GM21381 (cell line): ENCODE data around the gene OR4N2.
"Not testable (repeated sequence)": the region's sequence is repeated elsewhere in the genome, so short reads cannot be mapped to it uniquely, and the experiment has no call there.

ENCODE experiments used
- ATAC-seq: cut with Tn5 transposase; IDR thresholded peaks from one replicate; pipeline ENCODE4 v1.9.1; 2021; ENCODE audit warnings: mild to moderate bottlenecking, moderate library complexity; ENCODE audit not compliant: unreplicated experiment

Gene OR4N2

DNA sequence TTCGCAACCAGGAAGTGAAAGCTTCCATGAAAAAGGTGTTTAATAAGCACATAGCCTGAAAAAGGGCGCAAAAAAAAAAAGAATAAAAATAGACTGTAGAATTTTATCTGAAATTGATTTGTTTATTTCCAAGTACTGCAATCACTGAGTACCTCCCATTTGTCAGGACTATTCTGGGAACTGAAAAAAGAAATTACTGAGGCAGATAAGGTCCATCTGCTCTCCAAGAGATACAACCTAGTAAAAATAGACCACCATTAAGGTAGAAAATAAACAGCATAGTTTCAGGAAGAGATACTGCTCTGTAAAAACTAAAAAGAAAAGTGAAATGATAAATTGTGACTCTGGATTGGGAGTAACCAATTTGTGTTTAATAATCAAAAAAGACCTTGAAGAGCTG is 24.7 kb downstream of the OR4N2 start:
- ATAC-seq: no peak

GRCh38 chr14:19834203-19834848 is 30.8 kb downstream of the OR4N2 start:
- not testable (repeated sequence) for ATAC-seq

DNA sequence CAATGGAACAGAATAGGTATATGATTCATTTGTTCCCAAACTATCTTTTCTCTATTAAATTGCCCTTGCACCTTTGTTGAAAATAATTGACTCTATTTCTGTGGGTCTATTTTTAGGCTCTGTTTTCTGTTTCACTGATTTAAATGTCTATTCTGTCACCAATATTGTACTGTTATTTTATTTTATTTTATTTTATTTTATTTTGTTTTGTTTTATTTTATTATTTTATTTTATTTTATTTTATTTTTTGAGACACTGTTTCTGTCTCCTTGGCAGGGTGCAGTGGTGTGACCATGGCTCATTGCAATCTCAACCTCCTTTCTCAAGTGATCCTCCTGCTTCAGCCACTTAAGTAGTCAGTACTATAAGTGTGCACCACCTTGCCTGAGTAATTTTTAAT is 34.9 kb downstream of the OR4N2 start:
- no peak for ATAC-seq

DNA sequence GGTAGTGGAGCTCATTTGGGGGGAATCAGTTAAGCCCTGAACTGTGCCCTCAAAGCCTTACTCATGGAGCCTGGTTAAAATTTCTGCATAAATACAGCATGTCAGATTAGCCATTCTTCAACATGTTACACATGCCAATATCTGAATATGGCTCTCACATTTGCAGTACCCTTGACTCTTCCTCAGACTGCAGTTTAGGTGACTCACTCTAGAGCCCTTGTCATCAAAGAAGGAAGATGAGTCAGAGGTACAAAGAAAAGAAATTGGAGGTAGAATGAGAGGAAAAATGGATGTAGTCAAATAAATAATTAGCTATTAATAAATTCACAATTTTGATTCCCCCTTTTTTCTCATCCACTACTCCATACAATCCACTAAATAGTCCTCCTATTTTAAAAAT is 47.8 kb downstream of the OR4N2 start:
- no peak for ATAC-seq

- not testable (repeated sequence) for ATAC-seq
Observed at GRCh38 chr14:19866061-19866669, 62.6 kb downstream of the OR4N2 start.

GRCh38 chr14:19873178-19873577 is 69.6 kb downstream of the OR4N2 start:
- ATAC-seq: no peak

GRCh38 chr14:19874842-19875241 is 71.3 kb downstream of the OR4N2 start, which contains the start of gene OR4K2:
OR4K2 (plus strand) TSS chr14:19875142; CDS start chr14:19876268, 1,126 bp downstream.
- ATAC-seq: no peak

DNA sequence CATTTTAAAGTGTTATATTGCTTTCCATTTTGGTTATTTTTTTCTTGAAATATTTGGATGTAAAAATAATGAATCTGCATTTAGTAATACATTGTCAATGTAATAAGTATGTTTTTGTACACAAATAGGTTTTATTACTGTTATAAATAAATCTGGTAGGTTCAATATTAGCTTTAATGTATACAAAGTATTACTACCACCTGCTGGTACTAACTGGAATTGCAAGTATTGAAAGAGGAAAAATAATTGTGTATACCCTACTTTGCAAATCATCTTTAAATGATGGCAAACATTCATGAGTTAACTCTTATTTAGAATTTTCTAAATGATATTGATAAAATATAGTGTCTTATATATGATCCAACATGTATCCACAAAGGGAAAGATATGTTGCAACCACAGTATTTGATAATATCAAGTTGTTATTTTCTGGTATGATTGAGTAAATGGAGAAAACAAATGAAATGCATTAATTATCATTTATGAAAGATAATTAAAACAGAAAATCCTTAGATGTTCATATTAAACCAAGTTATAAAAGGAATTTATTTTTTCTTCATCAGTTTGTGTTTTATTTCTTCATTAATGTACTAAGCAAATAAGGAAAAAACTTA is 74.6 kb downstream of the OR4N2 start:
- no peak for ATAC-seq
